ENCODE data around the gene UNC93B1.
A peak's percentile ranks its signal among the peaks of the same experiment; 100 is the strongest.

Gene UNC93B1

GRCh38 chr11:68003846-68004550 lies at the start of gene UNC93B1:
UNC93B1 (minus strand) TSS chr11:68004097; CDS start chr11:68004043, 54 bp downstream.
- ATAC-seq = peak; percentile 88
- no peaks in the 10 kb centered on the region for H3K9me3 Mint-ChIP-seq
- H3K4me3 Mint-ChIP-seq = peak within 1 kb of the TSS; percentile 91
- H3K27ac Mint-ChIP-seq = peak within 1 kb of the TSS; percentile 89
- no peaks in the 10 kb centered on the region for H3K36me3 Mint-ChIP-seq
- no peaks in the 10 kb centered on the region for H3K27me3 Mint-ChIP-seq
- peaks cover 65% of the 10 kb centered on the region for H3K4me1 Mint-ChIP-seq

- H3K4me3 Mint-ChIP-seq = no peak overlapping the region
- no peaks in the 10 kb centered on the region for H3K9me3 Mint-ChIP-seq
- peaks cover 22% of the 10 kb centered on the region for H3K36me3 Mint-ChIP-seq
- no peak for ATAC-seq
- H3K27ac Mint-ChIP-seq = no peak overlapping the region
- no peaks in the 10 kb centered on the region for H3K27me3 Mint-ChIP-seq
- peaks cover 10% of the 10 kb centered on the region for H3K4me1 Mint-ChIP-seq
Observed at GRCh38 chr11:68053117-68053516, 49.2 kb upstream of the UNC93B1 start.

- H3K36me3 Mint-ChIP-seq = peaks cover 19% of the 10 kb centered on the region
- H3K9me3 Mint-ChIP-seq = no peaks in the 10 kb centered on the region
- H3K27ac Mint-ChIP-seq = no peak overlapping the region
- H3K4me3 Mint-ChIP-seq = no peak overlapping the region
- ATAC-seq = no peak
- H3K27me3 Mint-ChIP-seq = no peaks in the 10 kb centered on the region
- peaks cover 10% of the 10 kb centered on the region for H3K4me1 Mint-ChIP-seq
Observed at GRCh38 chr11:68052137-68052873, 48.4 kb upstream of the UNC93B1 start.

- no peak for ATAC-seq
- H3K36me3 Mint-ChIP-seq = peaks cover 22% of the 10 kb centered on the region
- no peak overlapping the region for H3K4me3 Mint-ChIP-seq
- peaks cover 10% of the 10 kb centered on the region for H3K4me1 Mint-ChIP-seq
- no peaks in the 10 kb centered on the region for H3K9me3 Mint-ChIP-seq
- no peak overlapping the region for H3K27ac Mint-ChIP-seq
- no peaks in the 10 kb centered on the region for H3K27me3 Mint-ChIP-seq
Observed at GRCh38 chr11:68051191-68052136, 47.6 kb upstream of the UNC93B1 start.

- Mint-ChIP-seq H3K9me3 (no peaks in the 10 kb centered on the region), H3K27ac (no peak overlapping the region), H3K4me1 (peaks cover 10% of the 10 kb centered on the region), H3K27me3 (no peaks in the 10 kb centered on the region), H3K36me3 (peaks cover 28% of the 10 kb centered on the region), H3K4me3 (no peak overlapping the region)
- no peak for ATAC-seq
Observed at GRCh38 chr11:68050371-68050841, 46.5 kb upstream of the UNC93B1 start.

GRCh38 chr11:68049509-68050370 lies 45.8 kb upstream of the UNC93B1 start:
- Mint-ChIP-seq H3K27ac (no peak overlapping the region), H3K9me3 (no peaks in the 10 kb centered on the region), H3K4me3 (no peak overlapping the region), H3K27me3 (no peaks in the 10 kb centered on the region), H3K4me1 (peaks cover 10% of the 10 kb centered on the region), H3K36me3 (peaks cover 33% of the 10 kb centered on the region)
- ATAC-seq = no peak

GRCh38 chr11:68048681-68049508 lies 45.0 kb upstream of the UNC93B1 start:
- Mint-ChIP-seq H3K9me3 (no peaks in the 10 kb centered on the region), H3K4me1 (peaks cover 10% of the 10 kb centered on the region), H3K27me3 (no peaks in the 10 kb centered on the region), H3K27ac (no peak overlapping the region), H3K36me3 (peaks cover 39% of the 10 kb centered on the region), H3K4me3 (no peak overlapping the region)
- ATAC-seq = no peak

- H3K4me3 Mint-ChIP-seq = no peak overlapping the region
- no peak for ATAC-seq
- H3K27me3 Mint-ChIP-seq = no peaks in the 10 kb centered on the region
- H3K27ac Mint-ChIP-seq = no peak overlapping the region
- H3K36me3 Mint-ChIP-seq = peaks cover 39% of the 10 kb centered on the region
- H3K4me1 Mint-ChIP-seq = peaks cover 5% of the 10 kb centered on the region
- H3K9me3 Mint-ChIP-seq = no peaks in the 10 kb centered on the region
Observed at GRCh38 chr11:68047437-68048290, 43.8 kb upstream of the UNC93B1 start.

GRCh38 chr11:68044898-68045351 lies 41.0 kb upstream of the UNC93B1 start:
- no peak overlapping the region for H3K4me3 Mint-ChIP-seq
- peaks cover 28% of the 10 kb centered on the region for H3K36me3 Mint-ChIP-seq
- H3K4me1 Mint-ChIP-seq = peaks cover 18% of the 10 kb centered on the region
- no peak for ATAC-seq
- H3K27me3 Mint-ChIP-seq = no peaks in the 10 kb centered on the region
- H3K27ac Mint-ChIP-seq = no peak overlapping the region
- H3K9me3 Mint-ChIP-seq = no peaks in the 10 kb centered on the region

- ATAC-seq = no peak
- Mint-ChIP-seq H3K27ac (no peak overlapping the region), H3K27me3 (no peaks in the 10 kb centered on the region), H3K36me3 (peaks cover 28% of the 10 kb centered on the region), H3K9me3 (no peaks in the 10 kb centered on the region), H3K4me3 (no peak overlapping the region), H3K4me1 (peaks cover 24% of the 10 kb centered on the region)
Observed at GRCh38 chr11:68044145-68044813, 40.4 kb upstream of the UNC93B1 start.

GRCh38 chr11:68043349-68044144 lies 39.6 kb upstream of the UNC93B1 start:
- no peaks in the 10 kb centered on the region for H3K27me3 Mint-ChIP-seq
- H3K4me3 Mint-ChIP-seq = no peak overlapping the region
- no peaks in the 10 kb centered on the region for H3K9me3 Mint-ChIP-seq
- H3K27ac Mint-ChIP-seq = no peak overlapping the region
- peaks cover 28% of the 10 kb centered on the region for H3K4me1 Mint-ChIP-seq
- peaks cover 28% of the 10 kb centered on the region for H3K36me3 Mint-ChIP-seq
- no peak for ATAC-seq

- peaks cover 28% of the 10 kb centered on the region for H3K4me1 Mint-ChIP-seq
Observed at GRCh38 chr11:68043029-68043348, 39.1 kb upstream of the UNC93B1 start.

More at GRCh38 chr11:68043029-68043348, 39.1 kb upstream of the UNC93B1 start:
- no peak overlapping the region for H3K27ac Mint-ChIP-seq
- no peak overlapping the region for H3K4me3 Mint-ChIP-seq
- no peaks in the 10 kb centered on the region for H3K27me3 Mint-ChIP-seq
- no peaks in the 10 kb centered on the region for H3K9me3 Mint-ChIP-seq
- H3K36me3 Mint-ChIP-seq = peaks cover 28% of the 10 kb centered on the region
- ATAC-seq = no peak
